HEK293 (cell line): ENCODE measurements around the gene UAP1.

Experiments
- CTCF ChIA-PET: fragments of 350-600 bp; formaldehyde crosslinking; extraction: SDS; loops from one replicate; lab custom pipeline; 2021; ENCODE audit warnings: antibody characterized with exemption; lab: Yijun Ruan, JAX
- POLR2A ChIA-PET: fragments of 300-600 bp; formaldehyde crosslinking; extraction: SDS; loops from one replicate; lab custom pipeline; 2020; ENCODE audit warnings: antibody characterized with exemption, inconsistent platforms; lab: Yijun Ruan, JAX
- H3K27ac ChIP-seq: fragments of 200-500 bp; sonication (Bioruptor generic); 2 replicates; pipeline ENCODE4 v1.5.1; 2014; ENCODE audit warnings: low read depth, low read length, control low read depth, inconsistent platforms; ENCODE audit errors: extremely low read depth
- H3K36me3 ChIP-seq, 2 experiments: fragments of 200-500 bp in 1 of 2; sonication (Bioruptor generic) in 1 of 2; 1 replicate in 1 of 2; 2 replicates in 1 of 2; pipeline ENCODE4 v1.5.1; 2014 to 2017; ENCODE audit warnings: inconsistent platforms in 2 of 2, low read length in 2 of 2; ENCODE audit not compliant: control insufficient read depth in 2 of 2, insufficient read depth in 1 of 2
- H3K4me1 ChIP-seq: fragments of 200-500 bp; sonication (Bioruptor generic); 2 replicates; pipeline ENCODE4 v1.5.1; 2014; ENCODE audit warnings: mild to moderate bottlenecking, low read length, inconsistent platforms; ENCODE audit not compliant: control insufficient read depth, insufficient read depth
- H3K4me3 ChIP-seq: 2 replicates; pipeline ENCODE4 v1.5.1; 2011; ENCODE audit warnings: low read depth, mild to moderate bottlenecking, control low read depth, low read length, moderate library complexity
- H3K9me3 ChIP-seq: fragments of 200-500 bp; sonication (Bioruptor generic); 2 replicates; pipeline ENCODE4 v1.5.1; 2014; ENCODE audit warnings: low read depth, low read length, inconsistent platforms; ENCODE audit not compliant: control insufficient read depth, insufficient read depth
- ATF2 ChIP-seq: fragments of 450-650 bp; formaldehyde crosslinking; IDR thresholded peaks from 2 replicates; pipeline ENCODE4 v1.5.1; 2016; ENCODE audit warnings: missing biosample characterization, missing genetic modification characterization, low read depth
- GLIS1 ChIP-seq: fragments of 450-650 bp; formaldehyde crosslinking; IDR thresholded peaks from 2 replicates; pipeline ENCODE4 v1.5.1; 2016; ENCODE audit warnings: missing biosample characterization, missing genetic modification characterization
- KLF17 ChIP-seq: fragments of 450-650 bp; formaldehyde crosslinking; IDR thresholded peaks from 2 replicates; pipeline ENCODE4 v1.5.1; 2016; ENCODE audit warnings: missing biosample characterization, missing genetic modification characterization
- OVOL3 ChIP-seq: fragments of 450-650 bp; formaldehyde crosslinking; IDR thresholded peaks from 2 replicates; pipeline ENCODE4 v1.5.1; 2016; ENCODE audit warnings: missing biosample characterization, missing genetic modification characterization
- PATZ1 ChIP-seq: fragments of 450-650 bp; formaldehyde crosslinking; IDR thresholded peaks from 2 replicates; pipeline ENCODE4 v1.5.1; 2016; ENCODE audit warnings: missing biosample characterization, missing genetic modification characterization
- REST ChIP-seq: fragments of 450-650 bp; formaldehyde crosslinking; IDR thresholded peaks from 2 replicates; pipeline ENCODE4 v1.5.1; 2016; ENCODE audit warnings: missing biosample characterization, missing genetic modification characterization
- ZNF239 ChIP-seq: fragments of 450-650 bp; formaldehyde crosslinking; IDR thresholded peaks from 2 replicates; pipeline ENCODE4 v1.5.1; 2016; ENCODE audit warnings: missing biosample characterization, missing genetic modification characterization
- ZNF311 ChIP-seq: fragments of 450-650 bp; formaldehyde crosslinking; IDR thresholded peaks from 2 replicates; pipeline ENCODE4 v1.5.1; 2017; ENCODE audit warnings: missing biosample characterization, missing genetic modification characterization, borderline replicate concordance
- ZNF354C ChIP-seq: fragments of 450-650 bp; formaldehyde crosslinking; IDR thresholded peaks from 2 replicates; pipeline ENCODE4 v1.5.1; 2016; ENCODE audit warnings: missing biosample characterization, missing genetic modification characterization, low read depth, borderline replicate concordance
- ZNF404 ChIP-seq: fragments of 450-650 bp; formaldehyde crosslinking; IDR thresholded peaks from 2 replicates; pipeline ENCODE4 v1.5.1; 2017; ENCODE audit warnings: missing biosample characterization, missing genetic modification characterization
- ZNF621 ChIP-seq: fragments of 450-650 bp; formaldehyde crosslinking; IDR thresholded peaks from 2 replicates; pipeline ENCODE4 v1.5.1; 2017; ENCODE audit warnings: missing biosample characterization, missing genetic modification characterization
- ZNF677 ChIP-seq: fragments of 450-650 bp; IDR thresholded peaks from 2 replicates; pipeline ENCODE4 v1.5.0; 2018; ENCODE audit warnings: missing biosample characterization, mild to moderate bottlenecking, missing genetic modification characterization, moderate library complexity
- TF ChIP-seq, protein P1 (sequence below): fragments of 450-650 bp; formaldehyde crosslinking; IDR thresholded peaks from 2 replicates; pipeline ENCODE4 v1.5.1; 2016; ENCODE audit warnings: missing biosample characterization, missing genetic modification characterization
- TF ChIP-seq, protein P2 (sequence below): fragments of 450-650 bp; formaldehyde crosslinking; IDR thresholded peaks from 2 replicates; pipeline ENCODE4 v1.5.1; 2016; ENCODE audit warnings: missing biosample characterization, missing genetic modification characterization

The UAP1 gene

DNA sequence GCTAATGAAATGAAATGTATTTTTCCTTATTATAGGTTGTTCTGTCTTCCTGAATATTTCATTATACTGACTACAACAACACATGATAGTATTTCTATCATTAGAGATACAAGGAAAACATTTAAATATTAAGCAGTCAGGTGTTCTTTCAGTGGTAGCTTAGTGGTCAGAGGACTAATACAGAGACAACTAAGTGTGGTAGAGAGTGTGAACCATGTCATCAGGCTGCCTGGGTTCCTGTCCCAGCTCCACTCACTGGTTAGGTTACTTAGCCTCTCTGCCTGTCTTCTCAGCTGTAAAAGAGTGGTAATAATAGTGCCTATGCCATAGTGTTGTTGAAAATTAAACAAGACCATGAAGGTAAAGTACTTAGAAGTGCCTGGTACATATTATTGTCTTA is 3.9 kb downstream of the UAP1 start:
- TF ChIP-seq ZNF354C (tag by site-specific recombination) (no peak), ZNF239 (tag by site-specific recombination) (no peak)
- ChIA-PET CTCF (interaction anchor here (1.1 kb wide), 1 partner anchor 48 kb away, joined by 3 read pairs; no protein-coding TSS in a partner anchor), POLR2A (no interaction called here)
- Histone ChIP-seq H3K36me3 (peaks cover 16 to 35% of the 10 kb centered on the region in 2 experiments), H3K4me3 (no peak overlapping the region), H3K4me1 (no peaks in the 10 kb centered on the region), H3K27ac (no peak overlapping the region), H3K9me3 (no peaks in the 10 kb centered on the region)

DNA sequence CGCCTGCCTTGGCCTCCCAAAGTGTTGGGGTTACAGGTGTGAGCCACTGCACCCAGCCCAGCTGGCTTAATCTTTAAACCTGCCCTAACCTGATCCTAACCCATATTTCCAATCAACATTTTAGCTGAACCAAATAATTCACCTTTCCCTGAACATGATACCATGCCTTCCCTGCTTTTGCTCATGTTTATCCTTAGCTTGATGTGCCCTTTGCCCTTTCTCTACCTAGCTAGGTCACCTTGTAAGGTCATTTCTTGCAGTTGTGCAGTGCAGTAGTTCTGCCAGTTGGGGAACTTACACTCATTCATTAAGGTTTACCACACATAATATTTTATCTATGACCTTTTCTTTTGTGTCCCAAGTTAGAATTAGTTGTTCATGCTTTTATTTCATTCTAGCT is 5.3 kb downstream of the UAP1 start:
- H3K36me3 ChIP-seq, result peaks cover 16 to 38% of the 10 kb centered on the region in 2 experiments
- no peak for TF ChIP-seq GLIS1 (tag by site-specific recombination)
- TF ChIP-seq, protein P1, sequence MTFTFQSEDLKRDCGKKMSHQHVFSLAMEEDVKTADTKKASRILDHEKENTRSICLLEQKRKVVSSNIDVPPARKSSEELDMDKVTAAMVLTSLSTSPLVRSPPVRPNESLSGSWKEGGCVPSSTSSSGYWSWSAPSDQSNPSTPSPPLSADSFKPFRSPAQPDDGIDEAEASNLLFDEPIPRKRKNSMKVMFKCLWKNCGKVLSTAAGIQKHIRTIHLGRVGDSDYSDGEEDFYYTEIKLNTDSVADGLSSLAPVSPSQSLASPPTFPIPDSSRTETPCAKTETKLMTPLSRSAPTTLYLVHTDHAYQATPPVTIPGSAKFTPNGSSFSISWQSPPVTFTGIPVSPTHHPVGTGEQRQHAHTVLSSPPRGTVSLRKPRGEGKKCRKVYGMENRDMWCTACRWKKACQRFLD (tag by site-specific recombination), result no peak
- TF ChIP-seq, protein P2, sequence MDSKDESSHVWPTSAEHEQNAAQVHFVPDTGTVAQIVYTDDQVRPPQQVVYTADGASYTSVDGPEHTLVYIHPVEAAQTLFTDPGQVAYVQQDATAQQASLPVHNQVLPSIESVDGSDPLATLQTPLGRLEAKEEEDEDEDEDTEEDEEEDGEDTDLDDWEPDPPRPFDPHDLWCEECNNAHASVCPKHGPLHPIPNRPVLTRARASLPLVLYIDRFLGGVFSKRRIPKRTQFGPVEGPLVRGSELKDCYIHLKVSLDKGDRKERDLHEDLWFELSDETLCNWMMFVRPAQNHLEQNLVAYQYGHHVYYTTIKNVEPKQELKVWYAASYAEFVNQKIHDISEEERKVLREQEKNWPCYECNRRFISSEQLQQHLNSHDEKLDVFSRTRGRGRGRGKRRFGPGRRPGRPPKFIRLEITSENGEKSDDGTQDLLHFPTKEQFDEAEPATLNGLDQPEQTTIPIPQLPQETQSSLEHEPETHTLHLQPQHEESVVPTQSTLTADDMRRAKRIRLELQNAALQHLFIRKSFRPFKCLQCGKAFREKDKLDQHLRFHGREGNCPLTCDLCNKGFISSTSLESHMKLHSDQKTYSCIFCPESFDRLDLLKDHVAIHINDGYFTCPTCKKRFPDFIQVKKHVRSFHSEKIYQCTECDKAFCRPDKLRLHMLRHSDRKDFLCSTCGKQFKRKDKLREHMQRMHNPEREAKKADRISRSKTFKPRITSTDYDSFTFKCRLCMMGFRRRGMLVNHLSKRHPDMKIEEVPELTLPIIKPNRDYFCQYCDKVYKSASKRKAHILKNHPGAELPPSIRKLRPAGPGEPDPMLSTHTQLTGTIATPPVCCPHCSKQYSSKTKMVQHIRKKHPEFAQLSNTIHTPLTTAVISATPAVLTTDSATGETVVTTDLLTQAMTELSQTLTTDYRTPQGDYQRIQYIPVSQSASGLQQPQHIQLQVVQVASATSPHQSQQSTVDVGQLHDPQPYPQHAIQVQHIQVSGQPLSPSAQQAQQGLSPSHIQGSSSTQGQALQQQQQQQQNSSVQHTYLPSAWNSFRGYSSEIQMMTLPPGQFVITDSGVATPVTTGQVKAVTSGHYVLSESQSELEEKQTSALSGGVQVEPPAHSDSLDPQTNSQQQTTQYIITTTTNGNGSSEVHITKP (tag by site-specific recombination), result no peak
- no peak for TF ChIP-seq ZNF404 (tag by site-specific recombination)
- TF ChIP-seq REST (tag by site-specific recombination), result no peak
- TF ChIP-seq OVOL3 (tag by site-specific recombination), result no peak
- TF ChIP-seq, all 188 proteins: peak for 0
- H3K27ac ChIP-seq, result no peak overlapping the region

DNA sequence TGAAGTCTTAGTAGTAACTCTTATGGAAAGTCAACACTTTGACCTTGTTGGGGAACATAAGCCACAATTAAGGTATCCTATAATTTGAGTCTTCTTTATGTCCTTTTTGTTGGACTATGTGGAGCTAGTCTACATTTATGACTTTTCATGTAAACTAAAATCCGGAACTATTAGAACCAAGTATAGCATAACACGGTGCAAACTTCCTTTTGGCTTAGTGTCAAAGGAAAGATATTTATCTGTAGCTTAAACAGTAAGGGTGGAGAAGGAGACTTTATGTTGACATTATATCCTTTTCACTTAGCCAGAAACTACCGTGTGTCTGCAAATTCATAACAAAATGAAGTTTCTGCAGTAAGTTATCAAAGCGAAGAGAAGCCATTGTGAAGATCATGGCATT is 7.3 kb downstream of the UAP1 start:
- TF ChIP-seq KLF17 (tag by site-specific recombination) (no peak), ZNF677 (tag by site-specific recombination) (no peak), ZNF311 (tag by site-specific recombination) (no peak), ZNF621 (tag by site-specific recombination) (no peak), ATF2 (no peak), PATZ1 (tag by site-specific recombination) (no peak)
- H3K9me3 ChIP-seq, result no peaks in the 10 kb centered on the region
- H3K36me3 ChIP-seq, result peaks cover 16 to 41% of the 10 kb centered on the region in 2 experiments
- POLR2A ChIA-PET, result no interaction called here
- no peak overlapping the region for H3K4me3 ChIP-seq
- CTCF ChIA-PET, result interaction anchor here (0.5 to 0.7 kb wide), 2 partner anchors 45 to 161 kb away, joined by 3 read pairs; no protein-coding TSS in a partner anchor
- no peaks in the 10 kb centered on the region for H3K4me1 ChIP-seq
- no peak overlapping the region for H3K27ac ChIP-seq

More for the DNA sequence above, 5.3 kb downstream of the UAP1 start:
- Histone ChIP-seq H3K9me3 (no peaks in the 10 kb centered on the region), H3K4me3 (no peak overlapping the region), H3K4me1 (no peaks in the 10 kb centered on the region)
- CTCF ChIA-PET, result interaction anchor here (0.6 to 1.5 kb wide), 4 partner anchors 46 to 693 kb away, joined by 3 to 4 read pairs (median 3); no protein-coding TSS in a partner anchor
- POLR2A ChIA-PET, result no interaction called here
